PC-3 (cell line): ENCODE measurements around the gene NRG3.

ENCODE experiments used
- CTCF ChIP-seq: fragments of 300-600 bp; sonication (generic); conservative IDR thresholded peaks from 2 replicates; pipeline ENCODE4 v1.5.1; 2017; ENCODE audit warnings: antibody characterized with exemption, low read depth, mild to moderate bottlenecking, low read length
- EZH2 ChIP-seq: fragments of 300-600 bp; sonication (generic); IDR thresholded peaks from one replicate; pipeline ENCODE4 v1.6.1; 2017; ENCODE audit warnings: antibody characterized with exemption, mild to moderate bottlenecking, low read length; ENCODE audit not compliant: unreplicated experiment

- TF ChIP-seq CTCF (no peak), EZH2 (no peak)
Measured at GRCh38 chr10:82889728-82890127, 1014.7 kb downstream of the NRG3 start.
